Sigmoid colon (tissue), 7 donors: Measurements from ENCODE around the gene LY86. TPM values are rescaled to one million over a fixed set of nuclear protein-coding genes. Genes with fewer than 3 reads are reported as not detected.

Source experiments
- DNase-seq: peaks from one replicate; pipeline ENCODE4 v3.0.0-alpha.2; 2019
- H3K27ac ChIP-seq, 4 donors: fragments of 200-600 bp; sonication (generic); one replicate each; pipeline ENCODE4 v1.5.1; 2016 to 2019; ENCODE audit warnings: mild to moderate bottlenecking in 1 of 4
- H3K27me3 ChIP-seq, 3 donors: fragments of 200-600 bp; sonication (generic); one replicate each; pipeline ENCODE4 v1.5.1; 2019; ENCODE audit warnings: mild to moderate bottlenecking in 1 of 3
- H3K36me3 ChIP-seq, 4 donors: fragments of 200-600 bp; sonication (generic); one replicate each; pipeline ENCODE4 v1.5.1; 2016 to 2019
- H3K4me1 ChIP-seq, 4 donors: fragments of 200-600 bp; sonication (generic); one replicate each; pipeline ENCODE4 v1.5.1; 2017 to 2019
- H3K4me3 ChIP-seq, 4 donors: fragments of 200-600 bp; sonication (generic); one replicate each; pipeline ENCODE4 v1.5.1; 2017 to 2019; ENCODE audit warnings: mild to moderate bottlenecking in 2 of 4, moderate library complexity in 1 of 4
- H3K9me3 ChIP-seq, 4 donors: fragments of 200-600 bp in 3 of 4; sonication (generic) in 3 of 4; one replicate each; pipeline versions ENCODE4 v1.5.1 to v1.6.1; 2013 to 2019
- EP300 ChIP-seq, 4 donors: sonication (generic); formaldehyde crosslinking; IDR thresholded peaks; one replicate each; pipeline ENCODE4 v1.6.1; 2017; ENCODE audit warnings: antibody characterized with exemption in 4 of 4
- POLR2A ChIP-seq, 2 donors: fragments of 450-650 bp; IDR thresholded peaks; one replicate each; pipeline ENCODE4 v1.6.1; 2016; ENCODE audit warnings: antibody characterized with exemption in 2 of 2, mild to moderate bottlenecking in 2 of 2, moderate library complexity in 2 of 2
- POLR2AphosphoS5 ChIP-seq, 4 donors: sonication (generic); formaldehyde crosslinking; IDR thresholded peaks; one replicate each; pipeline ENCODE4 v1.6.1; 2017; ENCODE audit warnings: antibody characterized with exemption in 4 of 4
- WGBS, 2 donors: extraction: QIAGEN DNeasy Blood & Tissue Kit; methylation state at CpG; one replicate each; pipeline ENCODE4 v1.1.7; 2013; 5-methylcytosine and 5-hydroxymethylcytosine counted together
- intact Hi-C: fragments of 100-400 bp; cut with DNase I; formaldehyde crosslinking; loops from one replicate; pipeline ENCODE4 v1.15.1; 2023
- polyA plus RNA-seq, 3 donors: library from polyadenylated mRNA; stranded (reverse); fragments of 200-250 nt; gene quantifications; one replicate each; pipeline ENCODE4 v1.2.3, GENCODE V29; 2013
- total RNA-seq, 4 donors: library from RNA; depleted of rRNA; stranded (reverse); fragments of >200 nt; gene quantifications; one replicate each; pipeline ENCODE4 v1.1.0, GENCODE V29; 2016
- TF ChIP-seq, protein P1 (sequence below), 4 experiments: fragments of 450-650 bp in 3 of 4; fragments of 200-600 bp in 1 of 4; IDR thresholded peaks; one replicate each; pipeline ENCODE4 v1.5.1; 2016 to 2019; ENCODE audit warnings: antibody characterized with exemption in 4 of 4, mild to moderate bottlenecking in 3 of 4, moderate library complexity in 2 of 4
- donor health status: healthy with polysubstance abuse.
- donor health status: Bipolar disorder and iron deficiency.
- donor health status: healthy.

Gene LY86
- total and polyA plus RNA-seq, 7 donors: 1.1 to 15.7 (median 5.9) TPM

DNA sequence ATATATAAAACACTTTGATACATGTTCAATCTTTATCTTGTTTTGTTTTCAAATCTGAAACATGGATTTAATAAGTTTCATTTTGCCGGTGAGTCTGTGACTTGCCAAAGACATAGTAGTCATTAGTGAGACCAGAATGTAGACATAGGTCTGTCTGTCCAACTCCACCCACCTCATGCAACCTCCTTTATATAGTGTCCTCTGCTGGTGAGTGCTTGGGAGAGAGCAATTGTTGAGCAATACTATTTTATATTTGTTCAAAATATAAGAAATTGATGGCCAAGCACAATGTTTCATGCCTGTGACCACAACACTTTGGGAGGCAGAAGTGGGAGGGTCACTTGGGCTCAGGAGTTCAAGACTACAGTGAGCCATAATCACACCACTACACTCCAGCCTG lies 10.8 kb upstream of the LY86 start:
- 54 to 79% methylated on average over 1 of the region's 1 CpG for WGBS, 2 donors

DNA sequence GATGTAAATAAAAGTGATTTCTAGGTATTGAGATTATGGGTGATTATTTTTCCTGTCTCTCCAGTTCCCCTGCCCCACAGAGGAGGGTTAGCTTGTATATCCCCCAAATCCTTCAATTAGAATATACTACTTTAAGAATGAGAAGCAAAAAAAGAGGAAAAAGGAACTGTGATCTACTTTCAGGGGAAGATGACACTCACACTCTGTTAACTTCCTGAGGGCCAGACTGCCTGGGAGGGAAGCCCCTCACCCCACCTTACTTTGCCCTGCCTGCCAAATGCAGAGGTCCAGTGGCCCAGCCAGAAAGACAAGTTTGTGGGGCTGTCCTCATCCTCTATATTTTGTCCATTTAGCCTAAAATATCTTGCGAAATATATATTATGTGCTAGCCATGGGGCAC lies 9.2 kb upstream of the LY86 start:
- DNase-seq: no peak
- Histone ChIP-seq H3K4me1 (peaks cover 0 to 17% (median 15%) of the 10 kb centered on the region in 4 donors), H3K27me3 (no peaks in the 10 kb centered on the region), H3K4me3 (no peak overlapping the region), H3K9me3 (no peaks in the 10 kb centered on the region), H3K36me3 (no peaks in the 10 kb centered on the region), H3K27ac (no peak overlapping the region)
- intact Hi-C loops: no loop called here
- TF ChIP-seq, protein P1, sequence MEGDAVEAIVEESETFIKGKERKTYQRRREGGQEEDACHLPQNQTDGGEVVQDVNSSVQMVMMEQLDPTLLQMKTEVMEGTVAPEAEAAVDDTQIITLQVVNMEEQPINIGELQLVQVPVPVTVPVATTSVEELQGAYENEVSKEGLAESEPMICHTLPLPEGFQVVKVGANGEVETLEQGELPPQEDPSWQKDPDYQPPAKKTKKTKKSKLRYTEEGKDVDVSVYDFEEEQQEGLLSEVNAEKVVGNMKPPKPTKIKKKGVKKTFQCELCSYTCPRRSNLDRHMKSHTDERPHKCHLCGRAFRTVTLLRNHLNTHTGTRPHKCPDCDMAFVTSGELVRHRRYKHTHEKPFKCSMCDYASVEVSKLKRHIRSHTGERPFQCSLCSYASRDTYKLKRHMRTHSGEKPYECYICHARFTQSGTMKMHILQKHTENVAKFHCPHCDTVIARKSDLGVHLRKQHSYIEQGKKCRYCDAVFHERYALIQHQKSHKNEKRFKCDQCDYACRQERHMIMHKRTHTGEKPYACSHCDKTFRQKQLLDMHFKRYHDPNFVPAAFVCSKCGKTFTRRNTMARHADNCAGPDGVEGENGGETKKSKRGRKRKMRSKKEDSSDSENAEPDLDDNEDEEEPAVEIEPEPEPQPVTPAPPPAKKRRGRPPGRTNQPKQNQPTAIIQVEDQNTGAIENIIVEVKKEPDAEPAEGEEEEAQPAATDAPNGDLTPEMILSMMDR (IDR thresholded peaks at IDR 0.05): no peak
- TF ChIP-seq EP300 (IDR thresholded peaks at IDR 0.05) (no peak), POLR2AphosphoS5 (IDR thresholded peaks at IDR 0.05) (no peak), POLR2A (IDR thresholded peaks at IDR 0.05) (no peak)
- 89 to 96% methylated on average over 1 of the region's 1 CpG for WGBS, 2 donors

More for the DNA sequence above, 10.8 kb upstream of the LY86 start:
- Histone ChIP-seq H3K27ac (no peak overlapping the region), H3K27me3 (no peaks in the 10 kb centered on the region), H3K4me1 (peaks cover 0 to 17% (median 13%) of the 10 kb centered on the region in 4 donors), H3K4me3 (no peak overlapping the region), H3K9me3 (no peaks in the 10 kb centered on the region), H3K36me3 (no peaks in the 10 kb centered on the region)
- intact Hi-C loops: no loop called here
- TF ChIP-seq POLR2A (IDR thresholded peaks at IDR 0.05) (no peak), POLR2AphosphoS5 (IDR thresholded peaks at IDR 0.05) (no peak), EP300 (IDR thresholded peaks at IDR 0.05) (no peak)
- TF ChIP-seq, protein P1 (IDR thresholded peaks at IDR 0.05): no peak
- DNase-seq: no peak

DNA sequence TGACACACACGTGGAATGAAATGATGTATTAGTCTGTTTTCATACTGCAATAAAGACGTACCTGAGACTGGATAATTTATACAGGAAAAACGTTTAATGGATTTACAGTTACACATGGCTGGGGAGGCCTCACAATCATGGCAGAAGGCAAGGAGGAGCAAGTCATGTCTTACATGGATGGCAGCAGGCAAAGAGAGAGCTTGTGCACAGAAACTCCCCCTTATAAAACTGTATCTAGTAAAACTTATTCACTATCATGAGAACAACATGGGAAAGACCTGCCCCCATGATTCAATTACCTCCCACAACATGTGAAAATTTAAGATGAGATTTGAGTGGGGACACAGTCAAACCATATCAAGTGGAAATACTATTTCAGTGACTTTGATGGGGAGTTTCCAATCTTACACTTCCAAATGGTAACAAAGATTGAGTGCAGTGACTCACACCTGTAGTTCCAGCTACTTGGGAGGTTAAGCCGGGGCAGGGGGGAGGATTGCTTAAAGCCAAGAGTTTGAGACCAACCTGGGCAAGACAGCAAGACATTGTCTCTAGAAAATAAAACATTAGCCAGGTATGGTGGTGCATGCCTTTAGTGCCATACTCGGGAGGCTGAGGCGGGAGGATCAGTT lies 8.2 kb upstream of the LY86 start:
- Histone ChIP-seq H3K9me3 (no peaks in the 10 kb centered on the region), H3K36me3 (no peaks in the 10 kb centered on the region), H3K27ac (no peak overlapping the region), H3K4me1 (peaks cover 0 to 21% (median 15%) of the 10 kb centered on the region in 4 donors), H3K27me3 (no peaks in the 10 kb centered on the region), H3K4me3 (no peak overlapping the region)
- no peak for DNase-seq
- WGBS, 2 donors: 75 to 90% methylated on average over 6 of the region's 6 CpGs
- intact Hi-C loops: no loop called here
- TF ChIP-seq POLR2AphosphoS5 (IDR thresholded peaks at IDR 0.05) (no peak), POLR2A (IDR thresholded peaks at IDR 0.05) (no peak), EP300 (IDR thresholded peaks at IDR 0.05) (no peak)
- TF ChIP-seq, protein P1 (IDR thresholded peaks at IDR 0.05): no peak

DNA sequence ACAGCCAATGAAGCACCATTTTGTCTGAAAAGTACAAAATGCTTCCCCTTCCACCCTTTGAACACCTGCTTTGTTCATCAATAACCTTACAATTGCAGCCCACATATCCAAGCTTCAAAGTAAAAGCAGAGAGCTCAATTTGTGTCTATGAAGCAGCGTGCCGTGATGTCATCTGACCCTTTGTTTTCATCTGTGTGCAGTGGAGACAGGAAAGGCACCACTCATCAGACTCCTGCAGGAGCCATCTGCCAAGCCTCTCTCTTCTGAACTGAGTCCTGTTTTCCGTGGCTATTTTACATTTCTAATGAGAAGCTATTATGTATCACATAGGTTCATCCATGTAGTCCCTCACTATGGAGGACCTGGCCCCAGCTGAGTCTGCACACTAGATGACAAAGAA lies 7.5 kb upstream of the LY86 start:
- H3K4me1 ChIP-seq: peaks cover 0 to 21% (median 15%) of the 10 kb centered on the region in 4 donors
- H3K9me3 ChIP-seq: no peaks in the 10 kb centered on the region
- H3K36me3 ChIP-seq: no peaks in the 10 kb centered on the region
- TF ChIP-seq, protein P1 (IDR thresholded peaks at IDR 0.05): no peak
- TF ChIP-seq EP300 (IDR thresholded peaks at IDR 0.05) (no peak), POLR2A (IDR thresholded peaks at IDR 0.05) (no peak), POLR2AphosphoS5 (IDR thresholded peaks at IDR 0.05) (no peak)
- no peaks in the 10 kb centered on the region for H3K27me3 ChIP-seq
- WGBS, 2 donors: 69 to 86% methylated on average over 3 of the region's 3 CpGs
- H3K4me3 ChIP-seq: no peak overlapping the region
- no peak for DNase-seq
- H3K27ac ChIP-seq: no peak overlapping the region
- intact Hi-C loops: no loop called here

DNA sequence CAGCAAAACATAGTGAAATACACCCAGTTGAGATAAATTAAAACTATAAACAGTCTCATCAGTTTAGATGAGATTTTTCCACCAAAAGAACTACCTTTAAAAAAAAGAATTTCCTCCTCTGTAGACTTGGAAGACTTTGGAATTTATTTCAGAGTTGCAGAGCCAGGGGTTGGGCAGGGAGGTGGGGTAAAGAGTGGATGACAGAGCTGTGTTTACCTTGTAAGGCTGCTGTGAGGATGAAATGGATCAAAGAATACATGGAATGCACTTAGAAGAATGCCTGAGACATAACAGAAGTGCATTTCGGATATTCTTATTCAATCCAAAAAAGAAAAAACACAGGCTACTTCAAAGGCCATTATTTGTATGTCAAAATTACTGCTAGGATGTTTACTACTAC lies 6.4 kb upstream of the LY86 start:
- DNase-seq: no peak
- H3K27ac ChIP-seq: peak overlapping the region in 1 of 4 donors; percentile 3
- no peaks in the 10 kb centered on the region for H3K36me3 ChIP-seq
- no peaks in the 10 kb centered on the region for H3K27me3 ChIP-seq
- H3K9me3 ChIP-seq: no peaks in the 10 kb centered on the region
- 78 to 84% methylated on average over 1 of the region's 1 CpG for WGBS, 2 donors
- TF ChIP-seq EP300 (IDR thresholded peaks at IDR 0.05) (no peak), POLR2A (IDR thresholded peaks at IDR 0.05) (no peak), POLR2AphosphoS5 (IDR thresholded peaks at IDR 0.05) (no peak)
- TF ChIP-seq, protein P1 (IDR thresholded peaks at IDR 0.05): no peak
- no peak overlapping the region for H3K4me3 ChIP-seq
- intact Hi-C loops: no loop called here
- H3K4me1 ChIP-seq: peaks cover 0 to 21% (median 15%) of the 10 kb centered on the region in 4 donors
